Thoracic aorta (tissue), 2 donors: Measurements from ENCODE around the gene MED15. TPM values are rescaled to one million over a fixed set of nuclear protein-coding genes. Genes with fewer than 3 reads are reported as not detected.

Experiments
- ATAC-seq: fragments of 150-250 bp; one replicate; pipeline ENCODE4 v1.8.0; 2017; ENCODE audit warnings: low read depth; ENCODE audit not compliant: insufficient number of reproducible peaks, low FRiP score
- DNase-seq: peaks from one replicate; pipeline ENCODE4 v3.0.0-alpha.2; 2020; ENCODE audit warnings: low spot score
- H3K27ac ChIP-seq, 2 donors: fragments of 200-600 bp; sonication (generic); 1 replicate in 1 of 2; 2 replicates in 1 of 2; pipeline ENCODE4 v1.5.1; 2016; ENCODE audit warnings: mild to moderate bottlenecking in 2 of 2, moderate library complexity in 2 of 2
- H3K27me3 ChIP-seq: fragments of 200-600 bp; sonication (generic); replicated peaks from 2 replicates; pipeline ENCODE4 v1.6.0; 2016; ENCODE audit warnings: mild to moderate bottlenecking; ENCODE audit not compliant: insufficient read depth
- H3K36me3 ChIP-seq: fragments of 200-600 bp; sonication (generic); one replicate; pipeline ENCODE4 v1.5.1; 2016
- H3K4me1 ChIP-seq, 2 donors: fragments of 200-600 bp; sonication (generic); 1 replicate in 1 of 2; 2 replicates in 1 of 2; pipeline versions ENCODE4 v1.5.1 to v1.6.0; 2016; ENCODE audit warnings: low read depth in 2 of 2, mild to moderate bottlenecking in 1 of 2; ENCODE audit not compliant: control insufficient read depth in 1 of 2
- H3K4me3 ChIP-seq: fragments of 200-600 bp; sonication (generic); 2 replicates; pipeline ENCODE4 v1.5.1; 2016; ENCODE audit warnings: mild to moderate bottlenecking
- H3K9me3 ChIP-seq: fragments of 200-600 bp; sonication (generic); 2 replicates; pipeline ENCODE4 v1.5.1; 2016
- total RNA-seq, 2 donors: library from RNA; depleted of rRNA; stranded (reverse); fragments of >200 nt; gene quantifications; one replicate each; pipeline versions ENCODE4 v1.1.0 to v1.2.3, GENCODE V29; 2016
- TF ChIP-seq, protein P1 (sequence below): fragments of 200-600 bp; sonication (generic); IDR thresholded peaks from one replicate; pipeline ENCODE4 v1.5.1; 2019; ENCODE audit warnings: antibody characterized with exemption

MED15 gene
- total RNA-seq, 2 donors from 2014 or later: 78.9 to 98.6 TPM

GRCh38 chr22:20622650-20623339 lies 115.4 kb downstream of the MED15 start:
- Histone ChIP-seq H3K27ac (no peak overlapping the region), H3K36me3 (no peaks in the 10 kb centered on the region), H3K9me3 (no peaks in the 10 kb centered on the region), H3K27me3 (no peaks in the 10 kb centered on the region), H3K4me1 (no peaks in the 10 kb centered on the region), H3K4me3 (no peak overlapping the region)
- DNase-seq (no peak), ATAC-seq (no peak)
- TF ChIP-seq, protein P1, sequence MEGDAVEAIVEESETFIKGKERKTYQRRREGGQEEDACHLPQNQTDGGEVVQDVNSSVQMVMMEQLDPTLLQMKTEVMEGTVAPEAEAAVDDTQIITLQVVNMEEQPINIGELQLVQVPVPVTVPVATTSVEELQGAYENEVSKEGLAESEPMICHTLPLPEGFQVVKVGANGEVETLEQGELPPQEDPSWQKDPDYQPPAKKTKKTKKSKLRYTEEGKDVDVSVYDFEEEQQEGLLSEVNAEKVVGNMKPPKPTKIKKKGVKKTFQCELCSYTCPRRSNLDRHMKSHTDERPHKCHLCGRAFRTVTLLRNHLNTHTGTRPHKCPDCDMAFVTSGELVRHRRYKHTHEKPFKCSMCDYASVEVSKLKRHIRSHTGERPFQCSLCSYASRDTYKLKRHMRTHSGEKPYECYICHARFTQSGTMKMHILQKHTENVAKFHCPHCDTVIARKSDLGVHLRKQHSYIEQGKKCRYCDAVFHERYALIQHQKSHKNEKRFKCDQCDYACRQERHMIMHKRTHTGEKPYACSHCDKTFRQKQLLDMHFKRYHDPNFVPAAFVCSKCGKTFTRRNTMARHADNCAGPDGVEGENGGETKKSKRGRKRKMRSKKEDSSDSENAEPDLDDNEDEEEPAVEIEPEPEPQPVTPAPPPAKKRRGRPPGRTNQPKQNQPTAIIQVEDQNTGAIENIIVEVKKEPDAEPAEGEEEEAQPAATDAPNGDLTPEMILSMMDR: no peak

GRCh38 chr22:20624161-20624616 lies 116.8 kb downstream of the MED15 start:
- H3K27me3 ChIP-seq: no peaks in the 10 kb centered on the region
- no peaks in the 10 kb centered on the region for H3K36me3 ChIP-seq
- DNase-seq (no peak), ATAC-seq (no peak)
- no peak overlapping the region for H3K27ac ChIP-seq
- H3K4me3 ChIP-seq: no peak overlapping the region
- no peaks in the 10 kb centered on the region for H3K4me1 ChIP-seq
- H3K9me3 ChIP-seq: no peaks in the 10 kb centered on the region
- TF ChIP-seq, protein P1: no peak

DNA sequence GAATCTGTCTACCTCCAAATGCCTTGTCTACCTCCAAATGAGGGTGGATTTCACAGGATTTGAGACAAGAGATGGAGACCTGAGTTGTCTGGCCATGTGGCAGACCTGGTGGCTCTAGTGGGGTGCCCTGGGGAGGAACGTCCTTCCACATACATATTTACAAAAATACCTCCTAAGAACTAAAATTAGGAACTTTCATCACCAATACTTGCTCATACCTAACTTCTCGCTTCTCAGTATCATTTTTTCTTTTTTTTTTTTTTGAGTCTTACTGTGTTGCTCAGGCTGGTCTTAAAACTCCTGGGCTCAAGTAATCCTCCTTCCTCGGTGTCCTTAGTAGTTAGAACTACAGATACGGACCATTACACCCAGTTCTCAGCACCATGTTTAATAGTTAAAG lies 117.9 kb downstream of the MED15 start:
- H3K27me3 ChIP-seq: no peaks in the 10 kb centered on the region
- TF ChIP-seq, protein P1: no peak
- no peak overlapping the region for H3K4me3 ChIP-seq
- H3K27ac ChIP-seq: no peak overlapping the region
- no peak for DNase-seq
- H3K9me3 ChIP-seq: no peaks in the 10 kb centered on the region
- no peak for ATAC-seq
- no peaks in the 10 kb centered on the region for H3K36me3 ChIP-seq
- H3K4me1 ChIP-seq: no peaks in the 10 kb centered on the region

DNA sequence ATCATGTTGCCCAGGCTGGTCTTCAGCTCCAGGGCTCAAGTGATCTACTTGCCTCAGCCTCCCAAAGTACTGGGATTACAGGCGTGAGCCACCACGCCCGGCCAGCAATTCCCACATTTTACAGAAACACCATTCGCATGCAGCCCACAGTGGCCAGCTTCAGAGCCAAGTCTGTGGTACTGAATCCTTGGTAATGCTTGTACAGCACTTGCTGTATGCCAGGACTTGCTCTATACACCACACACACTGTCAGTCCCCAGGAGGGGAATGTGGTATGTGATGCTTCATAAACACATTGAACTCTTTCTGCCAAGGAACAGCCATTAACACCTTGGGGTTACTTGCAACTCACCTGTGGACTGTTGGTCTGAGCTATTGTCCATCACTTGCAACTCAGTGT lies 119.4 kb downstream of the MED15 start:
- no peak overlapping the region for H3K27ac ChIP-seq
- no peak overlapping the region for H3K4me3 ChIP-seq
- H3K9me3 ChIP-seq: no peaks in the 10 kb centered on the region
- TF ChIP-seq, protein P1: no peak
- H3K4me1 ChIP-seq: no peaks in the 10 kb centered on the region
- ATAC-seq (no peak), DNase-seq (no peak)
- no peaks in the 10 kb centered on the region for H3K36me3 ChIP-seq
- no peaks in the 10 kb centered on the region for H3K27me3 ChIP-seq

GRCh38 chr22:20627432-20627831 lies 120.0 kb downstream of the MED15 start:
- H3K4me3 ChIP-seq: no peak overlapping the region
- no peak for DNase-seq

More at GRCh38 chr22:20627432-20627831, 120.0 kb downstream of the MED15 start:
- H3K36me3 ChIP-seq: no peaks in the 10 kb centered on the region
- H3K9me3 ChIP-seq: no peaks in the 10 kb centered on the region
- H3K27ac ChIP-seq: no peak overlapping the region
- ATAC-seq: no peak
- no peaks in the 10 kb centered on the region for H3K4me1 ChIP-seq
- TF ChIP-seq, protein P1: no peak
- H3K27me3 ChIP-seq: no peaks in the 10 kb centered on the region
